CD4-positive, alpha-beta T cell treated with Interleukin-1 beta for 1 hour (primary cell): ENCODE results near the gene ACE.

ENCODE experiments used
- DNase-seq, 2 donors: peaks; one replicate each; pipeline ENCODE4 v3.0.0-alpha.2; 2020 to 2022

Gene ACE

GRCh38 chr17:63492940-63493339 lies 16.1 kb downstream of the ACE start:
- DNase-seq: no peak

GRCh38 chr17:63493411-63493810 lies 16.6 kb downstream of the ACE start:
- no peak for DNase-seq

DNA sequence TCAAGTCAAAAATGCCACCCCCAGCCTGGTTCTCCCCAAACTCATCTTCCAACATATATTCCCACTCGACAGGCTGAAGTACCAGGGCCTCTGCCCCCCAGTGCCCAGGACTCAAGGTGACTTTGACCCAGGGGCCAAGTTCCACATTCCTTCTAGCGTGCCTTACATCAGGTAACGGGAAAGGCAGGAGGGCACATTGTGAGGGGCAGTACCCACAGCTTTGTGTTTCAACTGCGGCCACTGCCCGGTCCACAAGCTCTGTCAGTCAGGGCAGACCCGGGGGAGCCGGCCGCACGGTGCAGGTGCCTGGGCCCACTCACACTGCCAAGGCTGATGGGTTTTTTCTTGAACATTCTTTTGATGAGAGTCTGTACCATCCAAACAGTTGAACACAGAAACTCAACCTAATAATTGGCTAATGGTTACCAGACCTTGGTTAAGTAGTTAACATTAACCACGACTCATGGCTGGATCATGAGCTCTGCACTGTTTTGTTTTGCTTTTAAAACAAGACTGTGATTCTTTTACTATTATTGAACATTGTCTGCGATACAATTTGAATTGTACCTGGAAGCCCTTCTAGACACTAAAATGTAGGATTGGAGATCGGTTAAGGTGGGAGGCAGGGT lies 17.6 kb downstream of the ACE start:
- DNase-seq: no peak

DNA sequence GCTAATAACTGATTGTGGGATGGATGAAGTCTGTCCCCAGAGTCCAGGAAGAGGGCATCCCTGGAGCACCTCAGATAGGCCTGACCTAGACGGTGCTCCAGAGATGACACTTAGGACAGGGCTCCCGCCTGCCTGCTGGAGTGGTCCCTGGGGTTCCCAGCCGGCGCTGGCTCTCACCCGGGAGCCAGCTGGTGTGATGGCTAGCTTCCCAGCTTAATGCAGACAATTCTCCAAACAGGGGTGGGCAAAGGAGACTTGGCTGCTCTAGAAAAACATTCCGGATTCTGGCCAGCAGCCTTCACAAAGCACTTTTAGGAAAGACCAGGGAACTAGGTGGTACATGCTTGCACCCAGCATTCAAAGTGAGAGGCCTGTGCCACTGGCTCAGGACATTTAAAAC lies 18.6 kb downstream of the ACE start:
- no peak for DNase-seq

DNA sequence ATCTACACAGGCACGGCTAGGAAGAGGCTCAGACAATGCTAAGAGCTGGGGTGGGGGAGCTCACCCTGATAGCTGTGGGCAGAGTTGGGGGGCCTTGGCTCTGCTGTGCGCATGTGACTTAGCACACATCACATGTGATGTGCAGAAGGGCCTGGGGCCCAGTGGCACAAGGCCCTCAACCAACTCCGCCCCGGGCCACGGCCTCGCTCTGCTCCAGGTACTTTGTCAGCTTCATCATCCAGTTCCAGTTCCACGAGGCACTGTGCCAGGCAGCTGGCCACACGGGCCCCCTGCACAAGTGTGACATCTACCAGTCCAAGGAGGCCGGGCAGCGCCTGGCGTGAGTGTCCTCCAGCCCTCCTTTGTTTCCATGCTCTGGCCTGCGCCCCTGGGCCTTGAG lies 19.3 kb downstream of the ACE start:
- DNase-seq: no peak

DNA sequence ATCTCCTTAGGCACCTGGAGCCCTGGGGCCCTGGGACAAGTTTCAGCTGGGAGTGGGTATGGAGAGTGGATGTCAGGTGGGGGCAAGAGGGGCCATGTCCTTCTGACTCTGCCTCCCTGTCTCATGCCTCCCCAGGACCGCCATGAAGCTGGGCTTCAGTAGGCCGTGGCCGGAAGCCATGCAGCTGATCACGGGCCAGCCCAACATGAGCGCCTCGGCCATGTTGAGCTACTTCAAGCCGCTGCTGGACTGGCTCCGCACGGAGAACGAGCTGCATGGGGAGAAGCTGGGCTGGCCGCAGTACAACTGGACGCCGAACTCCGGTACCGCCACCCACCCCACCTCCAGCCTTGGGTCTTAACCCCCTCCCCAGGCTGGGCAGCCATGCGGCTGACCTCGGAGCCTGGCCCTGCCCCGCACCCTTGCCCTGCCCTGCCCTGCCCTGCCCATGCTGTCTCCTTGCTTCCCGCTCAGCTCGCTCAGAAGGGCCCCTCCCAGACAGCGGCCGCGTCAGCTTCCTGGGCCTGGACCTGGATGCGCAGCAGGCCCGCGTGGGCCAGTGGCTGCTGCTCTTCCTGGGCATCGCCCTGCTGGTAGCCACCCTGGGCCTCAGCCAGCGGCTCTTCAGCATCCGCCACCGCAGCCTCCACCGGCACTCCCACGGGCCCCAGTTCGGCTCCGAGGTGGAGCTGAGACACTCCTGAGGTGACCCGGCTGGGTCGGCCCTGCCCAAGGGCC lies 20.0 kb downstream of the ACE start:
- DNase-seq: no peak

- DNase-seq: no peak
Observed at GRCh38 chr17:63497708-63498483, 21.0 kb downstream of the ACE start.

DNA sequence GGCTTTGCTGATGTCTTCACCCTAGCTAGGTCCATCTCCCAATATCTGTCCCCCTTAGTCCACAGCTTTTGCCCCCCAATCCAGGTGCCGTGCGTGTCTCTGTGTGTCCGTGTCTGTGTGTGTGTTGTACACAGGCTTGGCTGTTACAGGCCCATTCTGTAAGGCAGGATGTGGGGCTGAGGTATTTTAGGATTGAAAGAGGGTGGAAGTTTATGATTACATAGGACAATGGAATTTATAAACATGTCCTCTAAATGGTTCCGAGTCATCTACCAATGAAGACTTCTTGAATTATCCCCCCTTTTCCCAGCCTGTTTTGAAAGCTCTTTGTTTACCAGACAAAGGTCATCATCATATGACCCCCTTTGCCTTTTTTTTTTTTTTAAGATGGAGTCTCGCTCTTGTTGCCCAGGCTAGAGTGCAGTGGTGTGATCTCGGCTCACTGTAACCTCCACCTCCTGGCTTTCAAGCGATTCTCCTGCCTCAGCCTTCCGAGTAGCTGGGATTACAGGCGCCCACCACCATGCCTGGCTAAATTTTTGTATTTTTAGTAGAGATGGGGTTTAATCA lies 21.9 kb downstream of the ACE start:
- no peak for DNase-seq

- no peak for DNase-seq
Observed at GRCh38 chr17:63500543-63501390, 23.9 kb downstream of the ACE start.

DNA sequence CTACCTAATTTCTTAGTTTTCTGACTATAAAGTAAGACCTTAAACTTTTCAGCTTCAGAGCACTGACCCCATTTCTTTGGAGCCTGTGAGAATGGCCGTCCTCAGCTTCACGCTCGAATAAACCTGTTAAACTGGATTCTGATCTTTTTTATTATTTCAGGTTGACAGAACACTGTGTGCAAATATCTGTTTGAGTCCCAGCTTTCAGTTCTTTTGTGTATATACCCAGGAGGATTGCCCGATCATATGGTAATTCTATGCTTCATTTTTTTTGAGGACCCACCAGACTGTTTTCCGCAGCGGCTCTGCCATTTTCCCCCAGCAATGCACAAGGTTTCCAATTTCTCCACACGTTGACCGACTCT lies 26.5 kb downstream of the ACE start:
- DNase-seq: no peak

DNA sequence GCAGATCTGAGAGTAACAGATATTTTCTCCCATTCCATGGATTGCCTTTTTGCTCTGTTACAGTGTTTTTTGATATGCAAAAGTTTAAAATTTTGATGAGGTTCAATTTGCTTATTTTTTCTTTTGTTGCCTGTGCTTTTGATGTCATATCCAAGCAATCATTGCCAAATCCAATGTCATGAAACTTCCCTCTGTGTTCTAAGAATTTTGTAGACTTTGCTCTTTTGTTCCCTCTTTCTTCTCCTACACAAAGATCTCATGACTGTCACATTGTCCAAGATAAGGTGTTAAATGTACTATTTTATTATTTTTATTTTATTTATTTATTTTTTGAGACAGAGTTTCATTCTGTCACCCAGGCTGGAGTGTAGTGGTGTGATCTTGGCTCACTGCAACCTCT lies 27.4 kb downstream of the ACE start:
- DNase-seq: no peak

DNA sequence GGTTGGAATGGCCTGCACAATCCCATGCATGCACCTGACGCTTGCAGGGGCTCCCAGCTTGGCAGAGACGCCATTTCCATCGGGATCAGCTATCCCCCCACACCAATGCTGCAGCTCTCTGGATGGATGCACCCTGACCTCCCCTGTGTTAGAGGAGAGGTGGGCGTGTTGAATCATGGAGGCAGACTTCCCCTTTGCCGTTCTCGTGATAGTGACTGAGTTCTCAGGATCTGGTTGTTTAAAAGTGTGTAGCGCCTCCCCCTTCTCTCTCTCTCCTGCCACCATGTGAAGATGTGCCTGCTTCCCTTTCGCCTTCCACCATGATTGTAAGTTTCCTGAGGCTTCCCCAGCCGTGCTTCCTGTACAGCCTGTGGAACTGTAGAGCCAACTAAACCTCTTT lies 28.5 kb downstream of the ACE start:
- DNase-seq: no peak

DNA sequence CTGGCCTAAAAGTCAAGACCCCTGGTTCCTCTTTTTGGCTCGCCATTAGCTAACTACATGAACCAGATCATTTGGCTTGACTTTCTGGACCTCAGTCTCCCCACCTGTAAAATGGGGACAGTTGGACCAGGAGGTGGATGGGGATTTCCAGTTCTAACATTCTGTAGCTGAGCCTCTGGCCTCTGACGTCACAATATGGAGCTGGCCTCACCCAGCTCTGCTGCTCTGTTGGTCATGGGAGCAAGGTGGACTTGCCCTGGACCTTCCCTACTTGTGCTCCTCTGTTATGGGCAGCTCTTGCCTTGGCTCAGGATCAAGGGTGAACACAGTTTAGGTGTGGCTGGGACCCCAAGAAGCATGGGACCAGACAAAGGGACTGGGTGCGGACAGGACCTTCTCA lies 29.8 kb downstream of the ACE start:
- DNase-seq: no peak

DNA sequence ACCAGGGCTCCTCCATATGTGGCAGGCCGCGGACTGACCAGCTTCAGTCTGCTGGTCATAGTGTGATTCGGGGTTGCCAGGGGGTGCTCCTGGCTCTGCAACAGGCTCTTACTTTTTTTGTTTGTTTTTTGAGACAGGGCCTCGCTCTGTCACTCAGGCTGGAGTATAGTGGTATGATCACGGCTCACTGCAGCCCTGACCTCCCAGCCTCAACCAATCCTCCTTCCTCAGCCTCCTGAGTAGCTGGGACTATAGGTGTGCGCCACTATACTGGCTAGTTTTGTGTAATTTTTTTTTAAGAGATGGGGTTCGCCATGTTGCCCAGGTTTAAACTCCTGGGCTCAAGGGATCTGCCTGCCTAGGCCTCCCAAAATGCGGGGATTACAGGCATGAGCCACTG lies 34.5 kb downstream of the ACE start:
- DNase-seq: no peak

DNA sequence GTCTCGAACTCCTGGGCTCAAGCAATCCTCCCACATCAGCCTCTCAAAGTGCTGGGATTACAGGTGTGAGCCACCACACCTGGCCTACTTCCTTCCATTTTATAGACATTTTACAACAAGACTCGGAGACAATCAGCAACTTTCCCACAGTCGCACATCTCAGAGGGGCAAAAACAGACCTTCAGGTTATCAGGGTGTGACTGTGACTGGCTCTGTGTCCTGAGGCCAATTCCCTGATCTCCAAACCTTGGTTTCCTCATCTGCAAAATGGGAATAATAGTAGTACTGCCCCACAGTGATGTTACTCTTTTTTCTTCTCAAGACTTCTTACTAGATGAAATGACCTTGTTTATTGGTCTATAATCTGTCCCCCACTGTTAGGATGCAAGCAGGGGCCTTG lies 35.5 kb downstream of the ACE start:
- DNase-seq: no peak

DNA sequence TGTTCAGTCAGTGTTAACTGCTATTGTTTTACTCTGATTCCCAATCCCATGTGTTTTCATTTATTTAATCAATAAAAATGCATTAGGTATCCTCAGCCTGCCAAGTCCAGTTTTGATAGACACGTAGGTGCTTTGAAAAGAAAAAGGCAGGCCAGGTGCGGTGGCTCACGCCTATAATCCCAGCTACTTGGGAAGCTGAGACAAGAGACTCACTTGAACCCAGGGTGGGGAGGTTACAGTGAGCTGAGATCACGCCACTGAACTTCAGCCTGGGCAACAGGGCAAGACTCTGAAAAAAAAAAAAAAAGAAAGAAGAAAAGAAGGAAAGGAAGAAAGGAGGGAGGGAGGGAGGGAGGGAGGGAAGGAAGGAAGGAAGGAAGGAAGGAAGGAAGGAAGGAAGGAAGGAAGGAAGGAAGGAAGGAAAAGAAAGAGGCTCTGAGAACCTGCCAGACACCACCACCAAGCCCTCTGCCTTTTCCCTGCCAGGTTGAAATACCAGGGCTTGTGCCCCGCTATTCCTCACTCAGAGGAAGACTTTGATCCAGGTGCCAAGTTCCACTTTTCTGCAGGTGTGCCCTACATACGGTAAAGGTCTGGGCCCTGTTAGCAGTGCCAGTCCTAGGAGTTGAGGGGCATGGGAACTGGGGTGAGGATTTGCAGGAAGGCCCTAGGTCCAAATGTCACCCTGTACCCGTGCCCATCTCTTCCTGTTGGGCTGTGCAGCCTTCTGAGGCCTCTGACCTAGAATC lies 36.2 kb downstream of the ACE start:
- DNase-seq: no peak

- DNase-seq: no peak
Observed at GRCh38 chr17:63514477-63514876, 37.6 kb downstream of the ACE start.

DNA sequence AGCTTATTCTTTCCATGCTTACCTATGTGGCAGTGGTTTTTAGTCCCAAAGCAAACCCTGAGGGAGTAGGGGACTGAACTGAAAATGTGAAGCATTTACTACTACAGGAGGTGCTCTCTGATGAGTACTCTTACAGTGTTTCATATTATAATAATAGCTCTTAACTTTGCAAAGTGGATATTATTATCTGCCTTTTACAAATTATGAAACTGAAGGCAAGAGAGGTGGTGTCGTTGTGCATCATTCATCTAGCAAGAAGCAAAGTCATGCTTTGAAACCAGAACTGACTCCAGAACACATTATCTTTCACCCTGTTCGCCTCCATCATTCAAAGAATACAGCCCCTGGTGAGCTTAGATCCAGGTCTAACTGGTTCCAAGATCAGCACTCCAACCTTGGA lies 38.1 kb downstream of the ACE start:
- no peak for DNase-seq

GRCh38 chr17:63515426-63515825 lies 38.6 kb downstream of the ACE start:
- no peak for DNase-seq

GRCh38 chr17:63516910-63517824 lies 40.3 kb downstream of the ACE start:
- no peak for DNase-seq
